ENCODE results near the gene HRK. TPM values are rescaled to one million over a fixed set of nuclear protein-coding genes. Genes with fewer than 3 reads are reported as not detected.
A peak's percentile ranks its signal among the peaks of the same experiment; 100 is the strongest.

HRK gene
- total and polyA plus RNA-seq, 9 of the 15 experiments (the other 6 are each of a cell fraction or from before 2014, with no cell fraction given): 0.01 to 0.05 (median 0.04) TPM; not detected in 6

GRCh38 chr12:116910645-116911451, 29.6 kb upstream of the HRK start, which contains the start of gene FBXW8 (continued):
- TF ChIP-seq ZFP91 (CRISPR knock-in tag; IDR thresholded peaks at IDR 0.05): no peak
- peak; percentile 71 for TF ChIP-seq KDM5B (IDR thresholded peaks at IDR 0.05; ENCODE audit: insufficient replicate concordance, low read depth, low read length)
- TF ChIP-seq HNRNPH1 (optimal IDR thresholded peaks at IDR 0.05; ENCODE audit: low read depth, low read length): no peak
- 0 out of 2 replicates have a peak, but pooled peaks have one; percentile 33 for TF ChIP-seq ZKSCAN8 (CRISPR knock-in tag; IDR thresholded peaks at IDR 0.05)
- TF ChIP-seq ZBTB11 (CRISPR knock-in tag; IDR thresholded peaks at IDR 0.05): peak; percentile 94 to 99 (median 97)
- TF ChIP-seq RBM25 (IDR thresholded peaks at IDR 0.05; ENCODE audit: low read depth, low read length, severe bottlenecking): peak; percentile 30
- TF ChIP-seq ZNF431 (CRISPR knock-in tag; IDR thresholded peaks at IDR 0.05): peak; percentile 47; the same call in 1 of the 2 replicates
- TF ChIP-seq ZNF551 (CRISPR knock-in tag; IDR thresholded peaks at IDR 0.05): no peak
- TF ChIP-seq ZNF592 (IDR thresholded peaks at IDR 0.05): 0 out of 2 replicates have a peak, but pooled peaks have one; percentile 64
- TF ChIP-seq TFAP4 (CRISPR knock-in tag; IDR thresholded peaks at IDR 0.05; ENCODE audit: borderline replicate concordance): peak; percentile 82
- TF ChIP-seq KLF6 (CRISPR knock-in tag; IDR thresholded peaks at IDR 0.05; ENCODE audit: borderline replicate concordance): peak; percentile 73; the same call in 1 of the 2 replicates
- TF ChIP-seq GTF2F1 (IDR thresholded peaks at IDR 0.05; ENCODE audit: low read depth, low read length): no peak
- TF ChIP-seq MTA2 (IDR thresholded peaks at IDR 0.05; ENCODE audit: low read depth): no peak
- peak; percentile 35; the same call in 1 of the 2 replicates for TF ChIP-seq PML (IDR thresholded peaks at IDR 0.05; ENCODE audit: low read length)
